ENCODE measurements around the gene CCDC15. TPM values are rescaled to one million over a fixed set of nuclear protein-coding genes. Genes with fewer than 3 reads are reported as not detected.

The CCDC15 gene
- total RNA-seq, 2 experiments from 2014 or later: 4.2 to 4.8 TPM

DNA sequence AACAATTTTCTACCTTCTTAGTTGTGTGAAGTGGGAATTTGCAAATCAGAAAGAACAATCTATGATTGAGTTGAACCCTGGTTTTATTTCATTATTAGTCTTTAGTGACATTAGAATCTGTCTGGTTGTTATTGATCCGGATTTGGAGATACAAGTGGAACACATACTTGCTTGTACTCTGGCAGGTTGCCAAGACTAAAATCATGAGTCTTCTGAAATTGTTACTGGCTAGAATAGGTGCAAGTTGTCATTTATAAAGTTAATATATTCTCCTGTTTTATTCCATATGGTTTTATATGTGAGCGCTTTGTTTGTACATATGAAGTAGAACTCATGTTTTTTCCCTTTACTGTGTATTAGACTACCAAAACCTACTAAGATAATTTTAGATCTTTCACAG, 23.0 kb downstream of the CCDC15 start:
- Mint-ChIP-seq H3K27me3 (no peaks in the 10 kb centered on the region), H3K9me3 (peaks cover 16% of the 10 kb centered on the region), H3K36me3 (ENCODE audit: low read depth) (peaks cover 41% of the 10 kb centered on the region), H3K4me3 (no peak overlapping the region), H3K27ac (no peak overlapping the region), H3K4me1 (ENCODE audit: low read depth) (no peaks in the 10 kb centered on the region)
- intact Hi-C loops (cut with micrococcal nuclease): no loop called here
- POLR2A ChIA-PET: no interaction called here
- ATAC-seq (no peak), DNase-seq (no peak)
- CTCF ChIA-PET: no interaction called here
- TF ChIP-seq, protein P1, sequence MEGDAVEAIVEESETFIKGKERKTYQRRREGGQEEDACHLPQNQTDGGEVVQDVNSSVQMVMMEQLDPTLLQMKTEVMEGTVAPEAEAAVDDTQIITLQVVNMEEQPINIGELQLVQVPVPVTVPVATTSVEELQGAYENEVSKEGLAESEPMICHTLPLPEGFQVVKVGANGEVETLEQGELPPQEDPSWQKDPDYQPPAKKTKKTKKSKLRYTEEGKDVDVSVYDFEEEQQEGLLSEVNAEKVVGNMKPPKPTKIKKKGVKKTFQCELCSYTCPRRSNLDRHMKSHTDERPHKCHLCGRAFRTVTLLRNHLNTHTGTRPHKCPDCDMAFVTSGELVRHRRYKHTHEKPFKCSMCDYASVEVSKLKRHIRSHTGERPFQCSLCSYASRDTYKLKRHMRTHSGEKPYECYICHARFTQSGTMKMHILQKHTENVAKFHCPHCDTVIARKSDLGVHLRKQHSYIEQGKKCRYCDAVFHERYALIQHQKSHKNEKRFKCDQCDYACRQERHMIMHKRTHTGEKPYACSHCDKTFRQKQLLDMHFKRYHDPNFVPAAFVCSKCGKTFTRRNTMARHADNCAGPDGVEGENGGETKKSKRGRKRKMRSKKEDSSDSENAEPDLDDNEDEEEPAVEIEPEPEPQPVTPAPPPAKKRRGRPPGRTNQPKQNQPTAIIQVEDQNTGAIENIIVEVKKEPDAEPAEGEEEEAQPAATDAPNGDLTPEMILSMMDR (IDR thresholded peaks at IDR 0.05): no peak

- H3K27ac Mint-ChIP-seq: no peak overlapping the region
- TF ChIP-seq, protein P1 (IDR thresholded peaks at IDR 0.05): no peak
Measured at GRCh38 chr11:124978316-124978715, 24.3 kb downstream of the CCDC15 start.

DNA sequence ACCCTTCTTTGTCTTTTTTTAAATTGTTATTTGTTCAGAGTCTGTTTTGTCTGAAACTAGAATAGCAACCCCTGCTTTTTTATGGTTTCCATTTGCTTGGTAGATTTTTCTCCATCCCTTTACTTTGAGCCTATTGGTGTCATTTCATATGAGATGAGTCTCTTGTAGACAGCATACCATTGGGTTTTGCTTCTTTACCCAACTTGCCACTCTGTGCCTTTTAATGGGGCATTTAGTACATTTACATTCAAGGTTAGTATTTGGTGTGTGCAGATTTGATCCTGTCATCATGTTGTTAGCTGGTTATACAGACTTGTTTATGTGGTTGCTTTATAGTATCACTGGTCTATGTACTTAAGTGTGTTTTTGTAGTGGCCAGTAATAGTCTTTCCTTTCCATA, 28.0 kb downstream of the CCDC15 start:
- peaks cover 55% of the 10 kb centered on the region for H3K36me3 Mint-ChIP-seq (ENCODE audit: low read depth)
- H3K4me3 Mint-ChIP-seq: no peak overlapping the region
- H3K4me1 Mint-ChIP-seq (ENCODE audit: low read depth): no peaks in the 10 kb centered on the region
- CTCF ChIA-PET: no interaction called here
- H3K9me3 Mint-ChIP-seq: peaks cover 20% of the 10 kb centered on the region
- POLR2A ChIA-PET: no interaction called here
- no peaks in the 10 kb centered on the region for H3K27me3 Mint-ChIP-seq
- intact Hi-C loops (cut with micrococcal nuclease): no loop called here
- ATAC-seq (no peak), DNase-seq (no peak)
- no peak overlapping the region for H3K27ac Mint-ChIP-seq
- TF ChIP-seq, protein P1 (IDR thresholded peaks at IDR 0.05): no peak

More at GRCh38 chr11:124978316-124978715, 24.3 kb downstream of the CCDC15 start:
- intact Hi-C loops (cut with micrococcal nuclease): no loop called here
- Mint-ChIP-seq H3K27me3 (no peaks in the 10 kb centered on the region), H3K4me1 (ENCODE audit: low read depth) (no peaks in the 10 kb centered on the region), H3K9me3 (peaks cover 20% of the 10 kb centered on the region), H3K36me3 (ENCODE audit: low read depth) (peaks cover 53% of the 10 kb centered on the region), H3K4me3 (no peak overlapping the region)
- DNase-seq: no peak
- no peak for ATAC-seq
- CTCF ChIA-PET: no interaction called here
- POLR2A ChIA-PET: no interaction called here

GRCh38 chr11:124983674-124984511, 29.9 kb downstream of the CCDC15 start:
- no peak for DNase-seq
- ChIA-PET POLR2A (no interaction called here), CTCF (no interaction called here)
- ATAC-seq: no peak
- H3K4me3 Mint-ChIP-seq: no peak overlapping the region
- TF ChIP-seq, protein P1 (IDR thresholded peaks at IDR 0.05): no peak
- no peaks in the 10 kb centered on the region for H3K4me1 Mint-ChIP-seq (ENCODE audit: low read depth)
- H3K27ac Mint-ChIP-seq: no peak overlapping the region
- H3K36me3 Mint-ChIP-seq (ENCODE audit: low read depth): peaks cover 52% of the 10 kb centered on the region
- no peaks in the 10 kb centered on the region for H3K27me3 Mint-ChIP-seq
- peaks cover 18% of the 10 kb centered on the region for H3K9me3 Mint-ChIP-seq
- intact Hi-C loops (cut with micrococcal nuclease): no loop called here

- H3K4me3 Mint-ChIP-seq: no peak overlapping the region
- TF ChIP-seq, protein P1 (IDR thresholded peaks at IDR 0.05): no peak
- H3K4me1 Mint-ChIP-seq (ENCODE audit: low read depth): no peaks in the 10 kb centered on the region
- no peak overlapping the region for H3K27ac Mint-ChIP-seq
- intact Hi-C loops (cut with micrococcal nuclease): no loop called here
- H3K9me3 Mint-ChIP-seq: peaks cover 13% of the 10 kb centered on the region
- H3K27me3 Mint-ChIP-seq: no peaks in the 10 kb centered on the region
- ATAC-seq (no peak), DNase-seq (no peak)
- H3K36me3 Mint-ChIP-seq (ENCODE audit: low read depth): peaks cover 49% of the 10 kb centered on the region
- ChIA-PET CTCF (no interaction called here), POLR2A (no interaction called here)
Measured at GRCh38 chr11:124984512-124984854, 30.5 kb downstream of the CCDC15 start.
